GM21717 (cell line): ENCODE results near the gene PCCB.
"Not testable (repeated sequence)": the region's sequence is repeated elsewhere in the genome, so short reads cannot be mapped to it uniquely, and the experiment has no call there.

Experiments used
- ATAC-seq: cut with Tn5 transposase; IDR thresholded peaks from one replicate; pipeline ENCODE4 v1.9.1; 2021; ENCODE audit warnings: mild to moderate bottlenecking, moderate library complexity; ENCODE audit not compliant: unreplicated experiment

Gene PCCB

GRCh38 chr3:136261826-136262225 is 11.7 kb downstream of the PCCB start:
- no peak for ATAC-seq

- no peak for ATAC-seq
These were observed 12.4 kb downstream of the PCCB start for GRCh38 chr3:136262559-136262958.

GRCh38 chr3:136263251-136263650 is 13.1 kb downstream of the PCCB start:
- ATAC-seq: no peak

- peak; percentile 71 for ATAC-seq
These were observed 16.5 kb downstream of the PCCB start for GRCh38 chr3:136266468-136267125.

- ATAC-seq: no peak
These were observed 17.1 kb downstream of the PCCB start for GRCh38 chr3:136267235-136267634.

- peak; percentile 73 for ATAC-seq
These were observed 20.0 kb downstream of the PCCB start for GRCh38 chr3:136270179-136270578.

GRCh38 chr3:136271626-136272025 is 21.5 kb downstream of the PCCB start:
- ATAC-seq: not testable (repeated sequence)

GRCh38 chr3:136276049-136276755 is 26.1 kb downstream of the PCCB start:
- no peak for ATAC-seq

GRCh38 chr3:136277115-136277514 is 27.0 kb downstream of the PCCB start:
- no peak for ATAC-seq

- no peak for ATAC-seq
These were observed 27.5 kb downstream of the PCCB start for GRCh38 chr3:136277634-136278033.

- no peak for ATAC-seq
These were observed 29.0 kb downstream of the PCCB start for GRCh38 chr3:136279092-136279491.

- ATAC-seq: no peak
These were observed 30.8 kb downstream of the PCCB start for GRCh38 chr3:136280961-136281360.

GRCh38 chr3:136281966-136282520 is 31.9 kb downstream of the PCCB start:
- ATAC-seq: no peak

- no peak for ATAC-seq
These were observed 33.5 kb downstream of the PCCB start for GRCh38 chr3:136283627-136284026.

- ATAC-seq: no peak
These were observed 41.2 kb downstream of the PCCB start for GRCh38 chr3:136291302-136291701.

- ATAC-seq: no peak
These were observed 42.4 kb downstream of the PCCB start for GRCh38 chr3:136292500-136292899.

- ATAC-seq: no peak
These were observed 43.1 kb downstream of the PCCB start for GRCh38 chr3:136293279-136293678.

GRCh38 chr3:136294176-136294575 is 44.0 kb downstream of the PCCB start:
- ATAC-seq: no peak

GRCh38 chr3:136296960-136297359 is 46.8 kb downstream of the PCCB start:
- no peak for ATAC-seq

- no peak for ATAC-seq
These were observed 47.7 kb downstream of the PCCB start for GRCh38 chr3:136297826-136298225.

GRCh38 chr3:136300444-136300843 is 50.3 kb downstream of the PCCB start:
- ATAC-seq: no peak

- ATAC-seq: no peak
These were observed 55.7 kb downstream of the PCCB start for GRCh38 chr3:136305879-136306278.
